GM21390 (cell line): ENCODE data around the gene CDC23.
"Not testable (repeated sequence)": the region's sequence is repeated elsewhere in the genome, so short reads cannot be mapped to it uniquely, and the experiment has no call there.

Experiments used
- ATAC-seq: cut with Tn5 transposase; IDR thresholded peaks from one replicate; pipeline ENCODE4 v1.9.1; 2021; ENCODE audit not compliant: unreplicated experiment

CDC23 gene, protein sequence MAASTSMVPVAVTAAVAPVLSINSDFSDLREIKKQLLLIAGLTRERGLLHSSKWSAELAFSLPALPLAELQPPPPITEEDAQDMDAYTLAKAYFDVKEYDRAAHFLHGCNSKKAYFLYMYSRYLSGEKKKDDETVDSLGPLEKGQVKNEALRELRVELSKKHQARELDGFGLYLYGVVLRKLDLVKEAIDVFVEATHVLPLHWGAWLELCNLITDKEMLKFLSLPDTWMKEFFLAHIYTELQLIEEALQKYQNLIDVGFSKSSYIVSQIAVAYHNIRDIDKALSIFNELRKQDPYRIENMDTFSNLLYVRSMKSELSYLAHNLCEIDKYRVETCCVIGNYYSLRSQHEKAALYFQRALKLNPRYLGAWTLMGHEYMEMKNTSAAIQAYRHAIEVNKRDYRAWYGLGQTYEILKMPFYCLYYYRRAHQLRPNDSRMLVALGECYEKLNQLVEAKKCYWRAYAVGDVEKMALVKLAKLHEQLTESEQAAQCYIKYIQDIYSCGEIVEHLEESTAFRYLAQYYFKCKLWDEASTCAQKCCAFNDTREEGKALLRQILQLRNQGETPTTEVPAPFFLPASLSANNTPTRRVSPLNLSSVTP

DNA sequence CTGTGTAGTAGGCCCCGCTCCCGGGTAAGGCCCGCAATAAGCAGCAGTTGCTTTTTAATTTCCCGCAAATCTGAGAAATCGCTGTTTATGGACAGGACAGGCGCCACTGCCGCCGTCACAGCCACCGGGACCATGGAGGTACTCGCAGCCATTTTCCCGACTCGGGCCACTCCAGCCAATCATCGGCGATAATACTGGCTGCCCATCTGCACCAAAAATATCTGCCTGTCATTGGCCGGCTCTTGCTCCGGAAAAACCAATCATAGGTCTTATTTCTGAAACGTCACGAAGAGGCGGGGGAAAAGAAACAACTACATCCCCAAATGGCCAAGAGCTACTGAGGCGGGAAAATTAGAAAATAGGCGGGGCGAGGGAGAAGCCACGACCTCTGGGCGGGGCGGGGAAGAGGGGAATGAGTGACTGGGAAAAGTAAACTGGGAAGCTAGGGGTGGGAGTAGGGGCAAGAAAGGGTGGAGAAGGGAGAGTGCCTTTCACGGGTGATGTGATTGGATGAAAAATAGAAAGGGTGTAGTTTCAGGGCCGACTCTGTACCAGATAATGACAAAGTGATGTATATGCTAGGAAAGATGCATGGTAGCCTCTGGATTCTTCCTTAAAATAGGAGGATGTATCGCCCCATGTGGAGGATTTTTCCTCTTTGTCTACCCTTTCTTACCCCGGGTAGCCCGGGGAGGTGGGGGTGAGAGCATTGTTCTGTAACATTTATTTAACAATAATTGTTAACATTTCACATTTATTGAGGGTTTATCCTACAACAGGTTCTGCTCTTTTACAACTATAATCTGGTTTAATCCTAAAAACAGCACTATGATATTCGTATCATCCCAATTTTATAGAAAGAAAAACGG, at the start of gene CDC23:
Gene CDC23 (minus strand): TSS at position 163 of the 869 bp plus-strand sequence. CDS start 11 bp downstream, at position 152.
- ATAC-seq, result peak; percentile 97

DNA sequence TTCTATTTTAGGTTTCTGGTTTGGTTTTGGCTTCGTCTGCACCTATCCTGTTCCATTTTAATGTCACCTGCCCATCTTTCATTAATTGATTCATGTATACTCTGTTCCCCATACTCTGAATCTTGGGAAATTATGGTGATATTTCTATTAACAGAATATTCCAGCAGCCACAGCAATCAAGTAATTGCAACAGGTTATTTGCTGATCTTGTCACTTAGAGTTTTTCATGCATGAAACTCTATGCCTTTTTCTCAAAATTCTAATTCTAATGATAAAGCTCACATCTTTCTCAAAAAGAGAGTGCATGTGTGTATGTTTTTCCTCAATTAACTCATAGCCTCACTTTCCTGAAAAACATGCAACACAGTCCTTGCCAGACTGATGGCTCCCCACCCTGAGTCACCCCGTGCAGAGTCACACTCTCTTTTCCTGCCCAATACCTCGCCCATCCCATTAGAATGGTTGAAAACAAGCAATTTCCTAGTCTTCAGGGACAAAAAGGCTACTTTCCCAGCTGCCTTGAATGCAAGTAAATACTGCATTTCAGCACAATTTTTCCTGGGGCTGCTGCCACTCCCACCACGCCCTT, 45.7 kb upstream of the CDC23 start:
- no peak for ATAC-seq

DNA sequence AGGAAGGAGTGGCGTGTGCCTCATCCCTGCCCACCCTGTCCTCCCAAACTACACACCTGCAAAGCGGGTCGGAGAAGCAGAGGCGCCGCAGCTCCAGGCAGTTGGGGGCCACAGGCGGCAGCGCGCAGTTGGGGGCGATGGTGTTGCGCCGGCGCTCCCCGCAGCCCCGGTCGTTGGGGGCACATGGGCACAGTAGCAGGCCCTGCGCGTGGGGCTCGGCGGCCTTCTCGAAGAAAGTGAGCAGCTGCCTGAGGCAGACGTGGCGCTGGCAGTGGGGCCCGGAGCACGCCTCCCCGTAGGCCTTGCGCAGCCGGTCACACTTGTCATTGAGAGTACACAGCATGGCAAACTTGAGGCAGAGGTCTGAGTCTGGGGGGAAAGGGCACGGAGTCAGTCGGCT, 44.5 kb upstream of the CDC23 start:
- no peak for ATAC-seq

DNA sequence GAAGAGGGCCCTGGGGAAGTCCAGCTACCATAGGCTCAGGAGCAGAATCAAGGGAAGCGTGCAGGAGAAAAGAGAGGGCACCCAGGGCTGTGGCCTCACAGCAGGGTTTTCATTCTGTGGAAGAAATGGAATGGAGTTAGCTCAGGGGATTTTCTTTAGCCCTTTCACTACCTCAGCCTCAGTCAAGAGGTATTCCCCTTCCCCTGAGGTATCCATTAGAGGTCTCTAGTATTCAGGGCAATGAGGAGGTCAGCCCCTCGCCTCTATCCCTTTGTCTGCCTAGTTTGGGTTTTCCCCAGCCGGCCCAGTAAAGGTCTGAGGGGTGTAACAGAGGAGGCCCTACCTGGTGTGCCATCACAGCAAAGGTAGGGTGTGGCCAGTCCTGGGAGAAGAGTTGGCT, 39.8 kb upstream of the CDC23 start:
- no peak for ATAC-seq

DNA sequence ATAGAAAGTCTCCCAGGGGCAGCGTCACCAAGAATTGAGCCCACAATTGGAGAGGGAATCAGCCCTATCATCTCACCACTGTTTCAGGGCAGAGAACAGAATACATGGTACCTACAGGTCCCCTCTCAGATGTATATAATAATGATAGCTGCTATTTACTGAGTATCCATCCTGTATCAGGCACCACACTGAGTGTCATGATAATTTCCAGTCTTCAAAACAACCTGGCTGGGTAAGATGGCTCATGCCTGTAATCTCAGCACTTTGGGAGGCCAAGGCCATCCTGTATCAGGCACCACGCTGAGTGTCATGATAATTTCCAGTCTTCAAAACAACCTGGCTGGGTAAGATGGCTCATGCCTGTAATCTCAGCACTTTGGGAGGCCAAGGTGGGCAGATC, 34.7 kb upstream of the CDC23 start:
- not testable (repeated sequence) for ATAC-seq

DNA sequence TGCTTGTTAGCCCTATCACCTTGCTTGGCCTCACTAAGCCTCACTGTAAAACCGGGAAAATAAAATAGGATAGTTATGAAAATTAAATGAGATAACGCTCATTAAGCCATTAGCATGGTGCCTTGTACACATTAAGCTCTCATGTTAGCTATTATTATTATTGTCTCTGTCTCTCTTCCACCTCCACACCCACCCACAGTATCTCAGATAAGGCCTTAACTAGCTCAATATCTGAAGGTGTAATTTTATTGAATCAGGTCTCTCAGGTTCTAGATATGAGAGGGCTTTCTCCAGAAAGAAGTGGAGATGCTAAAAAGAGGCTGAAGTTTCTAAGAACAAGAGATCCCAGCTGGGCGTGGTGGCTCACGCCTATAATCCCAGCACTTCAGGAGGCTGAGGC, 33.7 kb upstream of the CDC23 start:
- ATAC-seq, result no peak

DNA sequence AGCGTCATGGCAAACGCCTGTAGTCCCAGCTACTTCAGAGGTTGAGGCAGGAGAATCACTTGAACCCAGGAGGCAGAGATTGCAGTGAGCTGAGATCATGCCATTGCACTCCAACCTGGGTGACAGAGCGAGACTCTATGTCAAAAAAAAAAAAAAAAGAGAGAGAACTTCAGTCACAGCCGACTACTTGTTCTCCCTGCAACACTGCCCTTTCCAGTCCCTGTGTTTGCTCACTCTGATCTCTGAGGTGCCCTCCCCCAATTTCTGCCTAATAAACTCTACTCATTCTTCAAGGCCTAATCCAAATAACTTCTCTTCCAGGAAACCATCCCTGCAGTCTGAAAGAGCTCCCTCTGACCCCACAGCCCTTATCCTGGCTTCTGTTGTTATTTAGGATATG, 33.2 kb upstream of the CDC23 start:
- no peak for ATAC-seq

DNA sequence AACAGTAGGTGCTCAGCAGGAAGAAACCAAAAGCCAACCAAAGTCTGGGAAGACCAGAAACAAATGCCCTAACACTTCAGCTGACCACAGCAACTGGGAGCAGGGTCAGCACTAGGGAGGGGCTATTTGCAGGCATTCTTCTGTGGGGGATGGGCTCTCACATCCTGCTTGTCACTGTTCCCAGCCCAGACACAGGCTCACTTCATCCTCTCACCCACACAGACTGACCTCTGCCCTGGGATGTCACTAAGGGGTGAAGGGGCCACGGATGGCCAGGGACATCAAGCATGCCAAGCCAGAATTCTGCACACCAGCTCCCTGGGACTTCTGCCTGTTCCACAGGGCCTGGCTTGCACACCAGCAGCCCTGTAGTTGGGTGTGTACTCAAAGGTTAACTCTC, 32.6 kb upstream of the CDC23 start:
- no peak for ATAC-seq

DNA sequence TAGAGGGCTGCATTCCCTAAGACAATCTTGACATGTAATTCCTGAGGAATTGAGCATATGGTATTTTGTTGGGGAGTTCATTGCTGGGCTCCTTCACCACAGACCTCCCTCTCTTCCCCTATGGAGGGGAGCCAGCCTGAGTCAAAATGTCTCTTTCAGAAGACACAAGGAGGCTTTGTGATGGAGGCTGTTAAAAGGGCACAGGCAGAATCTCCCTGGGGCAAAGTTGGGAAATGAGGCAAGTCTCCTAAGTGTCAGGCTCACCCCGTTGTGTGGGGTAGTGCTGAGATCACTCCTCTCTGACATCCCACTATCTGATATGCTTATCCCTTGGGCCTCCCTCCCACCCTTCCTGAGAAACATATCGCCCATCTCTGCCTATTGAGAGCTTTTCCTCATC, 30.7 kb upstream of the CDC23 start:
- no peak for ATAC-seq

DNA sequence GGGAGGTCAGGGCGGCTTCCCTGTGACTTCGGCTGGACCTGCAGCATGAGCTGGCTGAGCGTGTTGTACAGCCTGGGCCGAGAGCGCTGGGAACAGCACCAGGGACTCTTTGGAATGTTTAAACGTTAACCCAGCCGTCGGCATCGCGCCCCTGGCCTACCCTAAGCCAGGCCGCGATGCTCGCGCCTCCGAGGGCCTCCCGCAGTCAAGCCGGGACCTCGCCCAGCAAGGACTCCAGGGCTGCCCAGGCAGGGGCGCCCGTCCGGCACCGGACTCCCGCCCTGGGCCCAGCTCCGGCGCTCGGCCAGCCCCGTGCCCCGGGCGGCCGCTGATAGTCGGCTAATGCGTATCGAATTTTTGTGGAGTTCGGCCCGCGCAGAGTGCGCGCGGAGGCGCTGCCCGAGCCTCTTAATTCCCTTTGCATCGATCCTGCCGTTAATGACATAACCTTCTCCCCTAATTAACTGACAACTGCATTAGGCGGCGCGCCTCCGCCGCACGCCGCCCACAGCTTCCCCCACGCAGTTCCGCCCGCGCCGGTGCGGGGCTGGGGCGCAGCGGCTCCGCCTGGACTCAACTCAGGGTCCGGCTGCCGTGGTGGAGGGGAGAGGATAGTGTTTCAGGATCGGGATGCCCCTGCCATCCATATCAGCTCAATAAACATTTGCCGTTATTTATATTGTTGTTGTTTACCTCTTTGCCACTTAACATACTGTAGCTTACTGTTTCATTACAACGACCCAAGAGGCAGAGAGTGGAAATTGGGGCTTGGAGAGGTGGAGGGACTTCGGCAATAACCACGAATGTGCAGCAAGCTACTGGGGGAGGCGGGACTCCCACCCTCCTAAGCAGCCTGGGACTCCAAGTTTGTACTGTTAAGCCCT, 28.8 kb upstream of the CDC23 start:
- ATAC-seq, result no peak

DNA sequence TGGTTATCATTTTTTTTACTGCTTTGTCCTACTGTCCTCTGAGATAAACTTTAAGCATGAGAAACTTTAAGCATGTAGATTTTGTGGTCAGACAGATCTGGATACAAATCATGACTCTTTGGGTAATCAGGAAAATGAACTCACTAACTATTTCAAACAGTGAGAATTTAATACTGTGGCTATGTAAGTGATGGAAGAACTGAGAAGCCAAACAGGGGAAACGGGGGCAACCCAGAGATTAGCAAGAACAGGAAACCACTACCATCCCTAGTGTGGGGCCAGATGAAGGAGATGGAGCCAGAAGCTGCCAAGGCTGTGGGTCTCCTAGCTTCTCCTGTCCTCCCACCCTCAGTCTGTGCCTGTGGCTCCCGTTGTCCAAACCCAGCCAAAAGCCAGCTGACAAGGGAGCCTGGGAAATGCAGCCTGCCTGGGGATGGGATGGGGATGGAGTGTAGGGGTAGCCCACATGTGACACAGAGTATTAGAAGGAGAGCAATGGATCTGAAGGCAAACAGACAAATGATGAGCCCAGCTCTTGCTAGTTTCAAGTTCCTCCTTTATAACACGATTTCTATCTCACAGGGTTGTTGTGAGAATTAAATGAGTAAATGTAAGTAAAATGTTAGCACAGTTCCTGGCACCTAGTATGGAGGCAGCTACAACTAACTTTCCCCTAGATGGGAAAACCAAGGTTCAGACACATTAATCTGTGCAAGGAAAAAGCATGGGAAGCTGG, 27.7 kb upstream of the CDC23 start:
- no peak for ATAC-seq

DNA sequence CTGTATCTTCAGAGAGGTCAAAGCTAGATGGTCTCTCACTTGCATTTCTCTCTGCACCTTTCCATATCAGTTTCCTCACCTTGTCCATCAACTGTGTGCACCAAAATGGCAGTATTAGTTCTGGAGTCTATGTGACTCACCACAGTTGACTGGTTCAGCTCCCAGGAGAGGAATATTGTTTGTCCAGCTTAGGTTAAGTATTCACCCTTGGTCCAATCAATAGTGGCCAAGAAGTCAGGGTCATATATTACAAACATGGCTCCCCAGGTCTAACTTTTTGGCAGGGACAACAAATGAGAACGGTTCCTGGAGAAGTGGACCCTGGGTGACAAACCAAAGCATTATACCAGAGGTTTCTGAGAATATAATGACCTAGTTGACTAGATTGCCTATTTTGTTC, 24.9 kb upstream of the CDC23 start:
- no peak for ATAC-seq

DNA sequence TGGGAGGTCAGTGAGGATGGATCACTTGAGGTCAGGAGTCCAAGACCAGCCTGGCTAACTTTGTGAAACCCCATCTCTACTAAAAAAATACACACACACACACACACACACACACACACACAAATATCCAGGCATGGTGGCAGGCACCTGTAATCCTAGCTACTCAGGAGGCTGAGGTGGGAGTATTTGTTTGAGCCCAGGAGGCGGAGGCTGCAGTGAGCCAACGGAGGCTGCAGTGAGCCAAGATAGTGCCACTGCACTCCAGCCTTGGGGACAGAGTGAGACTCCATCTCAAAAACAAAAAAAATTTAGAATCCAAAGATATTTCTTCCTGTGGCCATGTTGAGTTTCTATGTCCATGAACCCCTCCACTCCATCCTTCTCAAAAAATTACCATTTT, 21.5 kb upstream of the CDC23 start:
- ATAC-seq, result no peak

DNA sequence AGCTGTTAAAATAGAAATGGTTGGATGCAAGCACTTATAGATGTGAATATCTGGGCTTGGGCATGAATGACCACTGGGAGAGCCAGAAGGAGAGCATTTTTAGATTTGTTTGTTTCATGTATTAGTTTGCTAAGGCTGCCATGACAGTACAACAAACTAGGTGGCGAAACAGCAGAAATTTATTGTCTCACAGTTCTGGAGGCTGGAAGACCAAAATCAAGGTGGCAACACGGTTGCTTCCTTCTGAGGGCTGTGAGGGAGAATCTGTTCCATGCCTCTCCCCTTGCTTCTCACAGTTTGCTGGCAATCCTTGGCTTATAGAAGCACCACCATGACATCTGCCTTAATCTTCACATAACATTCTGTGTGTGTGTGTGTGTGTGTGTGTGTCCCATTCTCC, 20.2 kb upstream of the CDC23 start:
- no peak for ATAC-seq

DNA sequence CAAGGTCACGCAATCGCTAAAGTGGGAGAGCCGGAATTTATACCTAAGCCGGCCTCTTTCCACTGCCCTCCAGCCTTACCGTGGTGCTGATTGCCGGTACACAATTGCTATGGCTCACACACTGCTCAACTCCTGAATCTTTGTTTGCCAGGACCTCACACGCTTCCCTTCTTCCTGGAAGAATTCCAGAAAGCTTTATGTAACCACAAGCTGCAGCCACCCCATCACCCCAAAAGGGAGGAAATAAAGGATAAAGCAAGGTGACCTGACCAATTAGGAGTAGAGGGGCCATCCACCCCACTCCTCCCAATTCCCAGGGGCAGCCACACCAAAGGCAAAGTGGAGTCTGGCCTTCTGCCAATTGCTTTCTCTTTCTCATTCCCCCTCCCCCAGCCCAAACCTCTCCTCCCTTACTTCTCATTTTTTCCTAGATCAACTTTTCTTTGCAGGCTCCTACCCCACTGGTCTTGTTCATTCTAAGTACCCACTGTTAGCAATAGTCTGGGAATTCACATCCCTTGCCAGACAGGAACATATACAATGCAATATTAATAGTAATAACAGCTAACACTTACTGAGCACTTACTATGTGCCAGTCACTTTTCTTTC, 18.0 kb upstream of the CDC23 start:
- ATAC-seq, result no peak

DNA sequence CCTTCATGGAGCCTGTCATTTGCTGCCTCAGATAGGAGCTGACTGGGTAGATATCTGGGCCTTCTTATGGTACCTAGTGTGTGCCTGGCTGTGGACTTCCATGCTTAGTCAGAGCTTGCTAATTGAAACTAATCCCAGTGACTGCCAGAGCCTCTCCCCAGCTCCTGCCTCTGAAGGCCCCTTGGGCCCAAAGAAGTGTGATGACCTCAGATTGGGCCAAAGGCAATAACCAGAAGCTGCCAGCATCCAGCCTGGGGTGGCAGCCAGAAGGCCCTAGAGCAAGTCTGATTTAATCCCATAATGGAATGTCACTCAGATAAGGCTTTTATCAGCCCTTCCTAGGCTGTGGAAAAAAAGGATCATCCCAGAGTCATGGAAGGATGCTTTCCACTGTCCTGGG, 17.1 kb upstream of the CDC23 start:
- ATAC-seq, result no peak

DNA sequence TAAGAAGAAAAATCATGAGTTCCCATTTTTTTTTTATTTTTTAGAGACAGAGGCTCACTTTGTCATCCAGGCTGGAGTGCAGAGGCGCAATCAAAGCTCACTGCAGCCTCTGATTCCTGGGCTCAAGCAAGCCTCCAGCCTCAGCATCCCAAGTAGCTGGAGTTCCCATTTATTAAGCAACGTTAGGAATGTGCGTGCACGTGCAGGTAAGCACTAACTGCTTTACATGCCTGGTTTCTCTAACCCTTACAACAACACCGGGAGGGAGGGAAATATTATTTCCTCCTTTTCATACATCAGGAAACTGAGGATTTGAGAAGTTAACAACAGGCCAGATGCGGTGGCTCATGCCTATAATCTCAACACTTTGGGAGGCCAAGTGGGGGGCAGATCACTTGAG, 16.3 kb upstream of the CDC23 start:
- no peak for ATAC-seq

DNA sequence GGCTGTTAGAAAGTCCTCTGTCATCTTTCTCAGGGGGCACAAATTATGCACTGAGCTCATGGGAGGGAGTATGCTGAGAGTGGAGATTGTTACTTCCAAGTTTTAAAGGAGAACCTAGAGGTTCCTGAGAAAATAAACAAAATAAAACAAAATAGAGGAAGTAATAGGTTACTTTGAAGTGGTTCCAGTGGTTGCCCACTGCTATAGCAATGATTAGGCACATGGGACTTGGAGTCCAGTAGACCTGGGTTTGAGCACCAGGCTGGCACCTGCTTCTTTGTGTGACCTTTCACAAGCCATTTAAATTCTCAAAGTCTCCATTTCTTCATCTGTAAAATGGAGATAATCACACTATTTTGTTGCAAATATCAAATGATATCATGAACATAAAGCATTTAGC, 13.8 kb upstream of the CDC23 start:
- ATAC-seq, result no peak

DNA sequence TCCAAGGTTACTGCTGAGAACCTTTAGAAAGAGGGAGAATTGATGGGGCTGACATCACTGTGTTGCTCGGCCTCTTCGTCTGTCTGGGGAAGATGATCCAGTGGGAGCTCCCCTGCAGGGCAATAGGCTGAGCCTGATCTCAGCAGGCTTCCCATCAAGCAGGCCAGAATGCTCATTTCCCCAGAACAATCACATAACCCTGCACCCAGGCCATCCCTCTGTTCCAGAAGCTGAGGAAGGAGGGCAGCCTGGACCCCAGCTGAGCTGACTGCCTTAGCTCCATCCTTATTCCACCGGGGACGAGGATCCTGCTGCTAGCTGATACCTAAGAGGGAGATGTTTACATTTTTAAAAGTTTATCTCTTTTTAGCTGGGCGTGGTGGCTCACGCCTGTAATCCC, 11.6 kb upstream of the CDC23 start:
- ATAC-seq, result no peak
